ENCODE results near the gene DPF3.

Gene DPF3

GRCh38 chr14:72926292-72927028, 32.6 kb upstream of the DPF3 start, which contains the start of gene DCAF4:
TSS of gene DCAF4 (plus strand) at chr14:72926464. CDS start at chr14:72937979, 11,515 bp downstream.
- no peak for TF ChIP-seq CTCF (IDR thresholded peaks at IDR 0.05)

GRCh38 chr14:72925815-72926291, 32.0 kb upstream of the DPF3 start:
- TF ChIP-seq CTCF (IDR thresholded peaks at IDR 0.05), result no peak

- no peak for TF ChIP-seq CTCF (IDR thresholded peaks at IDR 0.05)
Measured at GRCh38 chr14:72925171-72925759, 31.4 kb upstream of the DPF3 start.

- TF ChIP-seq CTCF (IDR thresholded peaks at IDR 0.05), result no peak
Measured at GRCh38 chr14:72924337-72924736, 30.4 kb upstream of the DPF3 start.

GRCh38 chr14:72921396-72921795, 27.5 kb upstream of the DPF3 start:
- TF ChIP-seq CTCF (IDR thresholded peaks at IDR 0.05), result no peak

GRCh38 chr14:72920008-72920407, 26.1 kb upstream of the DPF3 start:
- no peak for TF ChIP-seq CTCF (IDR thresholded peaks at IDR 0.05)

GRCh38 chr14:72917094-72917802, 23.3 kb upstream of the DPF3 start:
- TF ChIP-seq CTCF (IDR thresholded peaks at IDR 0.05), result no peak

All from LNCAP (cell line).